ENCODE data around the gene ZNF112. TPM values are rescaled to one million over a fixed set of nuclear protein-coding genes. Genes with fewer than 3 reads are reported as not detected.

ZNF112 gene
- polyA plus RNA-seq, 1 donor from 2014 or later = not detected

DNA sequence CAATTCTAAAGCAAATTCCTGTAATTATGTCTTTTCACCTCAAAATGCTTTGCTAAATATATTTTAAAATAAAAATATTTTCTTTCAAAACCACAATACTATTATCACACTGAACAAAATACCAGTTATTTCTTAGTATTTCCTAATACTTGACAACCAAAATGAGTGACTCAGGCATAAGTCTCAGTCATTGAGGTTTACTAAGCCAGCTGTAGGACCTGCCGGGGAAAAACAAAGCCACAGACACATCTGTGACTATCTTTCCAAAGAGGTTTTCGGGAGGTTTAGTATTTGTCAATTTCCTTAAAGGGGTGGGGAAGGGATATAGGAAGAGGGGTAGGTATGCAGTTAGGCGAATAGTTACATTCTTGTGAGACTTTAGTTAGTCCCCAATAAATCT, 48.5 kb downstream of the ZNF112 start:
- Mint-ChIP-seq H3K4me3 (no peak overlapping the region), H3K27ac (no peak overlapping the region), H3K9me3 (peaks cover 8 to 13% (median 12%) of the 10 kb centered on the region in 3 donors), H3K27me3 (peaks cover 10% of the 10 kb centered on the region), H3K36me3 (peaks cover 2% of the 10 kb centered on the region), H3K4me1 (peaks cover 7 to 21% (median 10%) of the 10 kb centered on the region in 3 donors)

DNA sequence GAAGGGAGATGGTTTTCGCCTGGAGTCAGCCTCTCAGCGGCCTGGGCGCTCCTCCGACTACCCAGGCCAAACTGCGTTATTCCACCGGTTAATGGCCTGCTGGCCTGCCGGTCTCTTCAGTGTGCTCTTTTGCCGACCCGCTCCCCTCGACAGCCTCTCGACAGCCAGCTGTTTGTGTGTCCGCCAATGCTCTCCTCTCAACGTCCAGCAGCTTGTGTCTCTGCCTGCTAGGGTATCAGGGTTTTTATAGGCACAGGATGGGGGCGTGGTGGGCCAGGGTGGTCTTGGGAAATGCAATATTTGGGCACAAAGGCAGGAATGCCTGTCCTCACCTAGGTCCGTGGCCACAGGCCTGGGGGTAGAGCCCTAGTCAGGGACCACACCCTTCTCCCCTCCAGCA, 50.2 kb downstream of the ZNF112 start:
- Mint-ChIP-seq H3K36me3 (peaks cover 6% of the 10 kb centered on the region), H3K27me3 (peaks cover 8% of the 10 kb centered on the region), H3K4me1 (peaks cover 7 to 21% (median 10%) of the 10 kb centered on the region in 3 donors), H3K4me3 (peak overlapping the region in 1 of 4 donors; percentile 55), H3K27ac (no peak overlapping the region), H3K9me3 (peaks cover 8 to 13% (median 11%) of the 10 kb centered on the region in 3 donors)

GRCh38 chr19:44305457-44305856, 51.0 kb downstream of the ZNF112 start:
- Mint-ChIP-seq H3K9me3 (peaks cover 8 to 13% (median 11%) of the 10 kb centered on the region in 3 donors), H3K36me3 (peaks cover 9% of the 10 kb centered on the region), H3K27ac (no peak overlapping the region), H3K4me1 (peaks cover 7 to 21% (median 10%) of the 10 kb centered on the region in 3 donors), H3K4me3 (peak overlapping the region; percentile 92 to 98 (median 96)), H3K27me3 (peaks cover 8% of the 10 kb centered on the region)

- Mint-ChIP-seq H3K27ac (peak within 1 kb of the TSS; percentile 23 to 81 (median 81)), H3K4me1 (peaks cover 7 to 21% (median 10%) of the 10 kb centered on the region in 3 donors), H3K27me3 (peaks cover 8% of the 10 kb centered on the region), H3K4me3 (peak within 1 kb of the TSS; percentile 92 to 98 (median 96)), H3K36me3 (peaks cover 15% of the 10 kb centered on the region), H3K9me3 (peaks cover 5 to 13% (median 8%) of the 10 kb centered on the region in 3 donors)
Observed at GRCh38 chr19:44304659-44305193, 51.8 kb downstream of the ZNF112 start, which contains the start of gene ZNF235. Gene ZNF235, minus strand, starts transcription at chr19:44305025. Its CDS starts 1,621 bp downstream, at chr19:44303404.

DNA sequence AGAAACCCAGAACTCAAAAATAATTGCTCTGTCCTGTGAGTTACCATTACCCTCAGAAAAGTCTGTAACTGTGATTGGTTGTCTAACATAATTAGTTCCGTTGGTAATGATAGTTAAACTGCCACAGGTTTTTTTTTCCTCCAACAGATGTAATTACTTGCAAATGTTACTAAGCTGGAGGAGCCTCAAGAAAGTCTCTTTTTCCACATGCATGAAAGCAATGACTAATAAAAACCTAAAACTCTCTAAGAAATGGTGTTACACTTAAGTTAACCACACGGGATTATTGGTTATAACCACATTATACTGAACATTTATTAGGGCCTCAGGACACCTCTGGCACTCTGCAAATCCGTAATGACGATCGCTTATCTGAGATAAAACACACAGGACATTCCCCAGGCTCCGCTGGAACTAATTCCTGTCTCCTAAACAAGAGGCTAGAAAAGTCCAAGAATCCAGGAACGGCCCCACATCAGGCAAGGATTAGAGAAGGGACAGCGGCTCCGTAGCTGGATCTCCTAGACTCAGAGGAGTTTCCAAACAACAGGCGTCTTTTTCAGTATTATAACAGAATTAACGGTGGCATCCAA, 52.4 kb downstream of the ZNF112 start:
- peaks cover 10 to 21% (median 10%) of the 10 kb centered on the region in 3 donors for H3K4me1 Mint-ChIP-seq
- H3K4me3 Mint-ChIP-seq = peak overlapping the region; percentile 92 to 98 (median 96)
- H3K36me3 Mint-ChIP-seq = peaks cover 20% of the 10 kb centered on the region
- H3K9me3 Mint-ChIP-seq = peaks cover 5 to 13% (median 8%) of the 10 kb centered on the region in 3 donors
- H3K27me3 Mint-ChIP-seq = peaks cover 8% of the 10 kb centered on the region
- H3K27ac Mint-ChIP-seq = no peak overlapping the region

GRCh38 chr19:44303320-44303719, 53.2 kb downstream of the ZNF112 start:
- Mint-ChIP-seq H3K27me3 (peaks cover 4% of the 10 kb centered on the region), H3K9me3 (peaks cover 3 to 8% (median 3%) of the 10 kb centered on the region in 3 donors), H3K4me1 (peaks cover 10 to 21% (median 10%) of the 10 kb centered on the region in 3 donors), H3K4me3 (peak overlapping the region in 1 of 4 donors; percentile 92), H3K27ac (no peak overlapping the region), H3K36me3 (peaks cover 24% of the 10 kb centered on the region)

DNA sequence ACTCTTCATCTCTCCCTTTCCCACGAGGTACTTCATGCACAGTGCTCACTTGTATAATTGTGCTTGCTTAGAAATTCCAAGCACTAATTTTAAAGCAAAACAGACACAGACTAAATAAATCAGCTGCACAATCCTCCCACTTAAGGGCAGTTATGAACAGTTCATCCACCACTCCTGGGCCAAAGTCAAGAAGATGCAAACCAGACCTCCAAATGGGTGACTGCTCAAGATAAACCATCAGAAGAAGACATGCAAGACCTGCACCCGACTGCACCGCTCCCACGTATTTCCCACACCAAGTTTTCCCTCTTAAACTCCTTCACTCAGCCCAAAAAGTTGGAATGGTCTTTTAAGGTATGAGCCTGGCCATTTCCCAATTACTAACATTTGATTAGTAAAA, 71.5 kb downstream of the ZNF112 start:
- peaks cover 0 to 4% (median 0%) of the 10 kb centered on the region in 3 donors for H3K4me1 Mint-ChIP-seq
- peaks cover 25 to 58% (median 32%) of the 10 kb centered on the region in 3 donors for H3K9me3 Mint-ChIP-seq
- peak overlapping the region in 1 of 3 donors; percentile 1 for H3K27ac Mint-ChIP-seq
- peaks cover 31% of the 10 kb centered on the region for H3K36me3 Mint-ChIP-seq
- H3K27me3 Mint-ChIP-seq = no peaks in the 10 kb centered on the region
- H3K4me3 Mint-ChIP-seq = no peak overlapping the region

GRCh38 chr19:44282846-44283245, 73.6 kb downstream of the ZNF112 start:
- H3K27ac Mint-ChIP-seq = peak overlapping the region in 1 of 3 donors; percentile 23
- H3K27me3 Mint-ChIP-seq = no peaks in the 10 kb centered on the region
- H3K9me3 Mint-ChIP-seq = peaks cover 17 to 54% (median 36%) of the 10 kb centered on the region in 3 donors
- peaks cover 0 to 4% (median 0%) of the 10 kb centered on the region in 3 donors for H3K4me1 Mint-ChIP-seq
- H3K4me3 Mint-ChIP-seq = no peak overlapping the region
- H3K36me3 Mint-ChIP-seq = peaks cover 22% of the 10 kb centered on the region

DNA sequence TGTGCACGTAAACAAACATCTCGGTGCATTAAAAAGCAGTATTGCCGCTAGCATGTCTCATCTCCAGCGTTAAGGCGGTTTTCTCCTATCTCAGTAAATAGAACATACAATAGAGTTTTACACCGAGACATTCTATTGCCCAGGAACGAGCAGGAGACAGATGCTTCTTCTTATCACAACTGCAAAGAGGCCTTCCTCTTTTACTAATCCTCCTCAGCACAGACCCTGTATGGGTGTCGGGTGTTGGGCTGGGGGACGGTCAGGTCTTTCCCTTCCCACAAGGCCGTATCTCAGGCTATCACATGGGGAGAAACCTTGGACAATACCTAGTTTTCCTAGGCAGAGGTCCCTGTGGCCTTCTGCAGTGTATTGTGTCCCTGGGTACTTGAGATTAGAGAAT, 75.6 kb downstream of the ZNF112 start:
- Mint-ChIP-seq H3K27ac (no peak overlapping the region), H3K36me3 (peaks cover 18% of the 10 kb centered on the region), H3K9me3 (peaks cover 18 to 52% (median 37%) of the 10 kb centered on the region in 3 donors), H3K4me1 (peaks cover 0 to 4% (median 1%) of the 10 kb centered on the region in 3 donors), H3K27me3 (no peaks in the 10 kb centered on the region), H3K4me3 (no peak overlapping the region)

GRCh38 chr19:44278181-44278690, 78.2 kb downstream of the ZNF112 start:
- Mint-ChIP-seq H3K27me3 (no peaks in the 10 kb centered on the region), H3K4me3 (no peak overlapping the region), H3K27ac (no peak overlapping the region), H3K4me1 (peaks cover 0 to 3% (median 1%) of the 10 kb centered on the region in 3 donors), H3K36me3 (peaks cover 28% of the 10 kb centered on the region), H3K9me3 (peaks cover 27 to 61% (median 53%) of the 10 kb centered on the region in 3 donors)

GRCh38 chr19:44277331-44277730, 79.1 kb downstream of the ZNF112 start:
- Mint-ChIP-seq H3K27ac (no peak overlapping the region), H3K36me3 (peaks cover 27% of the 10 kb centered on the region), H3K9me3 (peaks cover 22 to 59% (median 56%) of the 10 kb centered on the region in 3 donors), H3K4me1 (peaks cover 0 to 1% (median 0%) of the 10 kb centered on the region in 3 donors), H3K4me3 (peak overlapping the region in 1 of 4 donors; percentile 17), H3K27me3 (no peaks in the 10 kb centered on the region)

Other genes with a start within 250 kb of the ZNF112 start
- 1.9 TPM for gene ZNF225, start 243.3 kb downstream of the ZNF112 start, polyA plus RNA-seq
- 8.6 TPM for gene ZNF234, start 215.1 kb downstream of the ZNF112 start, polyA plus RNA-seq
- gene ZNF226, start 191.6 kb downstream of the ZNF112 start, polyA plus RNA-seq = 24.2 TPM
- 16.4 TPM for gene ZNF227, start 144.1 kb downstream of the ZNF112 start, polyA plus RNA-seq
- 1.2 TPM for gene ZNF233, start 96.8 kb downstream of the ZNF112 start, polyA plus RNA-seq
- gene ZNF235, start 51.7 kb downstream of the ZNF112 start, polyA plus RNA-seq = 3.1 TPM
- 2.1 TPM for gene ZNF285, start 44.9 kb upstream of the ZNF112 start, polyA plus RNA-seq
- 1.4 TPM for gene ZNF229, start 91.8 kb upstream of the ZNF112 start, polyA plus RNA-seq
- 11.0 TPM for gene ZNF180, start 143.8 kb upstream of the ZNF112 start, polyA plus RNA-seq
- not detected for gene CEACAM20, start 173.0 kb upstream of the ZNF112 start, polyA plus RNA-seq

Measured in IgD-negative memory B cell (primary cell).